Measurements from ENCODE around the gene ADGRG6. TPM values are rescaled to one million over a fixed set of nuclear protein-coding genes. Genes with fewer than 3 reads are reported as not detected.

Gene ADGRG6
- total and polyA plus RNA-seq, 10 of the 15 experiments (the other 5 are each of a cell fraction or from before 2014, with no cell fraction given), result 0.01 to 0.24 (median 0.13) TPM; not detected in 7

DNA sequence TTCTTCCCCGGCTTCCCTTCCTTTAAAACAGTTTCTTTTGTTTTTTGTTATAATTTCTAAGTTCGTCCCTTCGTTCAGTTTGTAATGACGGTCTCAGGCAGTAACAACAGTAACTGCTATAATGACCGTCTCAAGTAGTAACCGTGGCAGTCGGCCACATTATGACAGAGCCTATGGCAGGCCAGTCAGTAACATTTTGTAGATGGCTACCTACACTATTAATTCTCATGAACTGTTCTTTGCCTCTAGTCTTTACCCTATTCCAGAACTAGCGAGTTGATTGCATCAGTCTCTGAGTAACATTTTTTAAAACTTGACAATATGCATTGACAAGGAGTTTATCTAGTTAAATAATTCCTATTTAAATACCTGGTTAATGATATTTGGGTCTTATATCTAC is 43.0 kb upstream of the ADGRG6 start (continued):
- TF ChIP-seq HSF1 (IDR thresholded peaks at IDR 0.05; ENCODE audit: low read depth, low read length) (no peak), RFX5 (IDR thresholded peaks at IDR 0.05; ENCODE audit: low read depth, low read length) (no peak), NFYB (IDR thresholded peaks at IDR 0.05; ENCODE audit: insufficient read depth, low read depth, low read length) (no peak), TCF7 (IDR thresholded peaks at IDR 0.05; ENCODE audit: borderline replicate concordance) (no peak), HDAC2 (IDR thresholded peaks at IDR 0.05) (no peak)

- Histone ChIP-seq H3K4me2 (ENCODE audit: control insufficient read depth, insufficient read depth) (no peak overlapping the region), H3K27ac (ENCODE audit: control insufficient read depth, insufficient read depth) (no peak overlapping the region), H3K27me3 (replicated peaks in 1 of 2; ENCODE audit: control insufficient read depth in 2 of 2, insufficient read depth in 2 of 2, low read length in 1 of 2) (no peaks in the 10 kb centered on the region), H3K9me3 (replicated peaks; ENCODE audit: control insufficient read depth, insufficient read depth, low read length) (no peaks in the 10 kb centered on the region), H4K20me1 (ENCODE audit: control insufficient read depth, insufficient read depth) (no peaks in the 10 kb centered on the region), H3K4me3 (no peak overlapping the region), H2AFZ (ENCODE audit: control insufficient read depth, low read depth, low read length) (no peak overlapping the region), H3K9ac (ENCODE audit: control insufficient read depth, insufficient read depth, low read length) (no peak overlapping the region), H3K4me1 (ENCODE audit: control insufficient read depth, insufficient read depth, low read length) (no peaks in the 10 kb centered on the region), H3K36me3 (ENCODE audit: control insufficient read depth in 2 of 2, insufficient read depth in 2 of 2, low read length in 1 of 2) (no peaks in the 10 kb centered on the region), H3K79me2 (ENCODE audit: control insufficient read depth, insufficient read depth, low read length) (no peaks in the 10 kb centered on the region)
- CTCF ChIA-PET, result no interaction called here
- WGBS (ENCODE audit: insufficient coverage, insufficient replicate concordance, low lambda C conversion rate, missing lambda C conversion rate), result 14% methylated on average over 3 of the region's 3 CpGs
- POLR2A ChIA-PET, result no interaction called here
- TF ChIP-seq NFYA (IDR thresholded peaks at IDR 0.05; ENCODE audit: borderline replicate concordance, low read depth, low read length), result no peak
- no peak for TF ChIP-seq USF1 (IDR thresholded peaks at IDR 0.05; ENCODE audit: borderline replicate concordance, extremely low read length, insufficient read depth, low read depth, low read length)
- TF ChIP-seq TAF1 (IDR thresholded peaks at IDR 0.05; ENCODE audit: borderline replicate concordance, low read depth, low read length), result no peak
- TF ChIP-seq ELK1 (IDR thresholded peaks at IDR 0.05; ENCODE audit: low read depth, low read length), result no peak
- TF ChIP-seq TARDBP (IDR thresholded peaks at IDR 0.05; ENCODE audit: borderline replicate concordance), result no peak
- no peak for TF ChIP-seq SUPT20H (IDR thresholded peaks at IDR 0.05; ENCODE audit: borderline replicate concordance, control insufficient read depth, low read depth, low read length)
- no TSS peak for BruUV-seq (replicated peaks)
- intact Hi-C loops (cut with micrococcal nuclease; ENCODE audit: unreplicated experiment) (no loop called here), in situ Hi-C loops (cut with MboI) (no loop called here)
- ATAC-seq (no peak), FAIRE-seq (no peak), DNase-seq (ENCODE audit: low read depth, low spot score) (no peak)
- SMC1A ChIA-PET (ENCODE audit: uncharacterized antibody, unreplicated experiment), result interaction anchor here (1.1 kb wide), 1 partner anchor 11 kb away, joined by 3 read pairs; no protein-coding TSS in a partner anchor
- RAD21 ChIA-PET (ENCODE audit: unreplicated experiment), result no interaction called here
Measured at GRCh38 chr6:142260748-142261147, 41.1 kb upstream of the ADGRG6 start.
